SK-N-SH (cell line): ENCODE results near the gene C11orf58. TPM values are rescaled to one million over a fixed set of nuclear protein-coding genes. Genes with fewer than 3 reads are reported as not detected.

ENCODE experiments used
- CTCF ChIA-PET: fragments of 300-600, 350-600 bp; formaldehyde crosslinking; extraction: SDS; loops from one replicate; lab custom pipeline; 2021; lab: Yijun Ruan, JAX
- POLR2A ChIA-PET: fragments of 350-600 bp; sonication (Branson Sonifier 250); formaldehyde crosslinking; extraction: SDS; loops from one replicate; lab custom pipeline; 2020; ENCODE audit warnings: antibody characterized with exemption, inconsistent platforms; lab: Yijun Ruan, JAX
- DNase-seq: peaks from one replicate; pipeline ENCODE4 v3.0.0; 2012
- H2AFZ ChIP-seq: fragments of 200-600 bp; sonication (generic); 2 replicates; pipeline ENCODE4 v1.8.1; 2016; ENCODE audit warnings: antibody characterized with exemption, mild to moderate bottlenecking, low read depth
- H3F3A ChIP-seq: fragments of 200-600 bp; sonication (generic); replicated peaks from 2 replicates; pipeline ENCODE3; 2016; ENCODE audit warnings: antibody characterized with exemption, mild to moderate bottlenecking; ENCODE audit not compliant: insufficient read depth
- H3K27ac ChIP-seq, 2 experiments: fragments of 200-500 bp in 1 of 2; fragments of 200-600 bp in 1 of 2; sonication (Bioruptor generic) in 1 of 2; sonication (generic), shearing (Covaris generic) in 1 of 2; 2 replicates each; pipeline versions ENCODE4 v1.5.1 to v1.6.1; 2014 to 2016; ENCODE audit warnings: low read depth in 2 of 2, inconsistent platforms in 1 of 2, low read length in 1 of 2, mild to moderate bottlenecking in 1 of 2, mixed read lengths in 1 of 2
- H3K27me3 ChIP-seq: fragments of 200-600 bp; sonication (generic), shearing (Covaris generic); 2 replicates; pipeline ENCODE4 v1.6.1; 2016; ENCODE audit warnings: mixed run types; ENCODE audit not compliant: insufficient read depth
- H3K36me3 ChIP-seq, 2 experiments: fragments of 200-500 bp in 1 of 2; fragments of 200-600 bp in 1 of 2; sonication (Bioruptor generic) in 1 of 2; sonication (generic) in 1 of 2; replicated peaks in 1 of 2; 2 replicates each; pipeline versions ENCODE3 to v1.5.1; 2014 to 2016; ENCODE audit warnings: low read length in 1 of 2, mild to moderate bottlenecking in 1 of 2; ENCODE audit not compliant: insufficient read depth in 2 of 2, control insufficient read depth in 1 of 2
- H3K4me1 ChIP-seq, 2 experiments: fragments of 200-500 bp in 1 of 2; fragments of 200-600 bp in 1 of 2; sonication (Bioruptor generic) in 1 of 2; sonication (generic), shearing (Covaris generic) in 1 of 2; 2 replicates each; pipeline versions ENCODE4 v1.5.1 to v1.6.1; 2014 to 2016; ENCODE audit warnings: low read depth in 1 of 2, low read length in 1 of 2, mixed run types in 1 of 2; ENCODE audit not compliant: insufficient read depth in 2 of 2, control insufficient read depth in 1 of 2
- H3K4me2 ChIP-seq: fragments of 200-600 bp; sonication (generic), shearing (Covaris generic); 2 replicates; pipeline ENCODE4 v1.6.1; 2017; ENCODE audit warnings: mixed run types
- H3K4me3 ChIP-seq, 2 experiments: fragments of 200-500 bp in 1 of 2; fragments of 200-600 bp in 1 of 2; sonication (Bioruptor generic) in 1 of 2; sonication (generic), shearing (Covaris generic) in 1 of 2; 2 replicates each; pipeline versions ENCODE4 v1.5.1 to v1.8.1; 2014 to 2016; ENCODE audit warnings: low read depth in 2 of 2, inconsistent platforms in 1 of 2, low read length in 1 of 2, mild to moderate bottlenecking in 1 of 2, mixed read lengths in 1 of 2, moderate library complexity in 1 of 2
- H3K79me2 ChIP-seq: fragments of 200-600 bp; sonication (generic); 2 replicates; pipeline ENCODE4 v1.8.1; 2017; ENCODE audit warnings: mild to moderate bottlenecking; ENCODE audit not compliant: insufficient read depth
- H3K9ac ChIP-seq: fragments of 200-600 bp; sonication (generic); 2 replicates; pipeline ENCODE4 v1.6.1; 2017; ENCODE audit warnings: mixed run types
- H3K9me2 ChIP-seq: fragments of 200-600 bp; sonication (generic); 2 replicates; pipeline ENCODE4 v1.6.1; 2017; ENCODE audit warnings: mixed run types
- H3K9me3 ChIP-seq: fragments of 200-600 bp; sonication (generic); 2 replicates; pipeline ENCODE4 v1.6.1; 2017; ENCODE audit warnings: mixed run types, mild to moderate bottlenecking, moderate library complexity
- H4K20me1 ChIP-seq: fragments of 200-600 bp; sonication (generic); 2 replicates; pipeline ENCODE4 v1.6.1; 2017; ENCODE audit warnings: mild to moderate bottlenecking, mixed run types; ENCODE audit not compliant: insufficient read depth
- CHD2 ChIP-seq: fragments of 150-350 bp; IDR thresholded peaks from 2 replicates; pipeline ENCODE4 v1.6.1; 2018; ENCODE audit warnings: low read length; ENCODE audit not compliant: partially characterized antibody
- CTCF ChIP-seq: fragments of 200-600 bp; sonication (generic); IDR thresholded peaks from 2 replicates; pipeline ENCODE4 v1.6.1; 2017; ENCODE audit warnings: antibody characterized with exemption, mild to moderate bottlenecking, moderate library complexity
- ELF1 ChIP-seq: IDR thresholded peaks from 2 replicates; pipeline ENCODE4 v1.4.0; 2012
- EP300 ChIP-seq, 2 experiments: IDR thresholded peaks; 2 replicates each; pipeline versions ENCODE4 v1.4.0 to v1.6.1; 2012; ENCODE audit warnings: borderline replicate concordance in 1 of 2, low read depth in 1 of 2, low read length in 1 of 2
- EZH2phosphoT487 ChIP-seq: fragments of 200-600 bp; sonication (generic); IDR thresholded peaks from 2 replicates; pipeline ENCODE4 v1.6.1; 2017; ENCODE audit warnings: low read depth, mixed run types, mild to moderate bottlenecking, antibody characterized with exemption, moderate library complexity, borderline replicate concordance
- FOXJ3 ChIP-seq: sonication (generic); formaldehyde crosslinking; IDR thresholded peaks from 2 replicates; pipeline ENCODE4 v1.5.1; 2020; ENCODE audit warnings: mild to moderate bottlenecking, missing genetic modification reagents
- FOXM1 ChIP-seq: IDR thresholded peaks from 2 replicates; pipeline ENCODE4 v1.4.0; 2012; ENCODE audit warnings: low read depth, mild to moderate bottlenecking
- GABPA ChIP-seq: IDR thresholded peaks from 2 replicates; pipeline ENCODE4 v1.4.0; 2012; ENCODE audit warnings: low read depth, mild to moderate bottlenecking
- IRF3 ChIP-seq: fragments of 150-350 bp; IDR thresholded peaks from 2 replicates; pipeline ENCODE4 v1.6.1; 2016; ENCODE audit warnings: mild to moderate bottlenecking, low read depth, low read length
- JUND ChIP-seq: IDR thresholded peaks from 2 replicates; pipeline ENCODE4 v1.4.0; 2012
- MEF2A ChIP-seq: IDR thresholded peaks from 2 replicates; pipeline ENCODE4 v1.4.0; 2012; ENCODE audit warnings: low read depth, borderline replicate concordance
- MXI1 ChIP-seq: IDR thresholded peaks from 2 replicates; pipeline ENCODE4 v1.6.1; 2012; ENCODE audit warnings: mild to moderate bottlenecking, low read depth, low read length, improper control_type of control experiment
- NFIC ChIP-seq: IDR thresholded peaks from 2 replicates; pipeline ENCODE4 v1.4.0; 2012; ENCODE audit warnings: borderline replicate concordance
- POLR2AphosphoS5 ChIP-seq: IDR thresholded peaks from 2 replicates; pipeline ENCODE4 v1.6.1; 2012; ENCODE audit warnings: low read depth, low read length
- RAD21 ChIP-seq: IDR thresholded peaks from 2 replicates; pipeline ENCODE4 v1.6.1; 2012; ENCODE audit warnings: mild to moderate bottlenecking, low read length
- RXRA ChIP-seq: IDR thresholded peaks from 2 replicates; pipeline ENCODE4 v1.4.0; 2012; ENCODE audit warnings: low read depth, mild to moderate bottlenecking, borderline replicate concordance
- SMC3 ChIP-seq: IDR thresholded peaks from 2 replicates; pipeline ENCODE4 v1.6.1; 2012; ENCODE audit warnings: low read depth, low read length, improper control_type of control experiment
- TAF1 ChIP-seq: IDR thresholded peaks from 2 replicates; pipeline ENCODE4 v1.6.1; 2012; ENCODE audit warnings: low read depth, mild to moderate bottlenecking, low read length, moderate library complexity, borderline replicate concordance
- TCF12 ChIP-seq: IDR thresholded peaks from 2 replicates; pipeline ENCODE4 v1.4.0; 2012
- YY1 ChIP-seq: IDR thresholded peaks from 2 replicates; pipeline ENCODE4 v1.4.0; 2012; ENCODE audit warnings: low read depth, mild to moderate bottlenecking
- ZBTB33 ChIP-seq: IDR thresholded peaks from 2 replicates; pipeline ENCODE4 v1.4.0; 2012; ENCODE audit warnings: low read depth, borderline replicate concordance
- WGBS: methylation state at CpG from one replicate; pipeline ENCODE4 v1.1.6; 2017; ENCODE audit warnings: low lambda C conversion rate; 5-methylcytosine and 5-hydroxymethylcytosine counted together
- polyA plus RNA-seq, 3 experiments: library from polyadenylated mRNA; depleted of rRNA; stranded (reverse); fragments of >200 nt; gene quantifications; 2 replicates each; pipeline ENCODE4 v1.2.3, GENCODE V29; 2012
- TF ChIP-seq, protein P1 (sequence below): IDR thresholded peaks from 2 replicates; pipeline ENCODE4 v1.4.0; 2012; ENCODE audit warnings: low read depth

Gene C11orf58
- 94.4 and 150 TPM in 2 replicates for polyA plus RNA-seq (2012; rRNA removed)
- 128 and 267 TPM in 2 replicates for polyA plus RNA-seq (2012; cell fraction: cytosol; rRNA removed)
- polyA plus RNA-seq (2012; cell fraction: nucleus; rRNA removed): 48.2 and 72.3 TPM in 2 replicates

- Histone ChIP-seq H3K79me2 (peaks cover 50% of the 10 kb centered on the region), H4K20me1 (peaks cover 34% of the 10 kb centered on the region), H3K9me2 (no peaks in the 10 kb centered on the region), H3K36me3 (peaks cover 11 to 20% of the 10 kb centered on the region in 2 experiments), H3K4me3 (peak within 1 kb of the TSS; percentile 75 to 77), H3K4me2 (peak within 1 kb of the TSS; percentile 79), H3K9me3 (no peaks in the 10 kb centered on the region), H2AFZ (peak within 1 kb of the TSS; percentile 78), H3K27me3 (no peaks in the 10 kb centered on the region), H3K27ac (peak within 1 kb of the TSS; percentile 82 to 97), H3F3A (no peaks in the 10 kb centered on the region), H3K4me1 (peaks cover 4 to 8% of the 10 kb centered on the region in 2 experiments; a peak in 2 of 4 replicates), H3K9ac (peak within 1 kb of the TSS; percentile 97)
- POLR2A ChIA-PET: interaction anchor here (0.7 to 1.5 kb wide), 6 partner anchors 11 to 1449 kb away, joined by 3 to 4 read pairs (median 4); no protein-coding TSS in a partner anchor
- peak; percentile 85 for DNase-seq
- WGBS: under 1% methylated on average over 38 of the region's 47 CpGs
- TF ChIP-seq FOXJ3 (CRISPR knock-in tag): no peak
- peak; percentile 93 for TF ChIP-seq CHD2
- TF ChIP-seq SMC3: no peak
- 0 out of 2 replicates have a peak, but pooled peaks have one; percentile 20 for TF ChIP-seq MXI1
- TF ChIP-seq YY1: peak; percentile 89
- TF ChIP-seq POLR2AphosphoS5: peak; percentile 99
- peak; percentile 29; the same call in 1 of the 2 replicates for TF ChIP-seq FOXM1
- TF ChIP-seq MEF2A: no peak
- no peak for TF ChIP-seq RXRA
- peak; percentile 50 for TF ChIP-seq GABPA
- TF ChIP-seq EZH2phosphoT487: no peak
- TF ChIP-seq JUND: no peak
- TF ChIP-seq NFIC: no peak
- TF ChIP-seq RAD21: no peak
- peak in 1 of 2 experiments; percentile 9; a peak in 1 of 4 replicates for TF ChIP-seq EP300 (IDR thresholded peaks at IDR 0.05; ENCODE audit: borderline replicate concordance in 1 of 2, low read depth in 1 of 2, low read length in 1 of 2)
- peak; percentile 29; the same call in 1 of the 2 replicates for TF ChIP-seq TCF12
- no peak for TF ChIP-seq IRF3
- peak; percentile 20; the same call in 1 of the 2 replicates for TF ChIP-seq CTCF
- peak; percentile 82 for TF ChIP-seq ZBTB33
- TF ChIP-seq ELF1: peak; percentile 70
- TF ChIP-seq, protein P1, sequence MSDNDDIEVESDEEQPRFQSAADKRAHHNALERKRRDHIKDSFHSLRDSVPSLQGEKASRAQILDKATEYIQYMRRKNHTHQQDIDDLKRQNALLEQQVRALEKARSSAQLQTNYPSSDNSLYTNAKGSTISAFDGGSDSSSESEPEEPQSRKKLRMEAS: 0 out of 2 replicates have a peak, but pooled peaks have one; percentile 75
- TF ChIP-seq TAF1: peak; percentile 54
- CTCF ChIA-PET: interaction anchor here (1.0 to 1.6 kb wide), 3 partner anchors 11 to 50 kb away, joined by 4 to 5 read pairs (median 4); no protein-coding TSS in a partner anchor
Observed at GRCh38 chr11:16738193-16738946, at the start of gene C11orf58. TSS of gene C11orf58 (plus strand) at chr11:16738647. CDS start at chr11:16738779, 132 bp downstream.
